HEK293 (cell line): ENCODE measurements around the gene ADGRF4.

ENCODE experiments used
- CTCF ChIA-PET: fragments of 350-600 bp; formaldehyde crosslinking; extraction: SDS; loops from one replicate; lab custom pipeline; 2021; ENCODE audit warnings: antibody characterized with exemption; lab: Yijun Ruan, JAX
- POLR2A ChIA-PET: fragments of 300-600 bp; formaldehyde crosslinking; extraction: SDS; loops from one replicate; lab custom pipeline; 2020; ENCODE audit warnings: antibody characterized with exemption, inconsistent platforms; lab: Yijun Ruan, JAX
- H3K27ac ChIP-seq: fragments of 200-500 bp; sonication (Bioruptor generic); 2 replicates; pipeline ENCODE4 v1.5.1; 2014; ENCODE audit warnings: low read depth, low read length, control low read depth, inconsistent platforms; ENCODE audit errors: extremely low read depth
- H3K36me3 ChIP-seq, 2 experiments: fragments of 200-500 bp in 1 of 2; sonication (Bioruptor generic) in 1 of 2; 1 replicate in 1 of 2; 2 replicates in 1 of 2; pipeline ENCODE4 v1.5.1; 2014 to 2017; ENCODE audit warnings: inconsistent platforms in 2 of 2, low read length in 2 of 2; ENCODE audit not compliant: control insufficient read depth in 2 of 2, insufficient read depth in 1 of 2
- H3K4me1 ChIP-seq: fragments of 200-500 bp; sonication (Bioruptor generic); 2 replicates; pipeline ENCODE4 v1.5.1; 2014; ENCODE audit warnings: mild to moderate bottlenecking, low read length, inconsistent platforms; ENCODE audit not compliant: control insufficient read depth, insufficient read depth
- H3K4me3 ChIP-seq: 2 replicates; pipeline ENCODE4 v1.5.1; 2011; ENCODE audit warnings: low read depth, mild to moderate bottlenecking, control low read depth, low read length, moderate library complexity
- H3K9me3 ChIP-seq: fragments of 200-500 bp; sonication (Bioruptor generic); 2 replicates; pipeline ENCODE4 v1.5.1; 2014; ENCODE audit warnings: low read depth, low read length, inconsistent platforms; ENCODE audit not compliant: control insufficient read depth, insufficient read depth
- BCL11A ChIP-seq: fragments of 450-650 bp; formaldehyde crosslinking; IDR thresholded peaks from 2 replicates; pipeline ENCODE4 v1.5.1; 2016; ENCODE audit warnings: low read depth, missing biosample characterization, missing genetic modification characterization
- FEZF1 ChIP-seq: fragments of 450-650 bp; formaldehyde crosslinking; IDR thresholded peaks from 2 replicates; pipeline ENCODE4 v1.5.1; 2016; ENCODE audit warnings: missing biosample characterization, missing genetic modification characterization
- HIC1 ChIP-seq: fragments of 450-650 bp; formaldehyde crosslinking; IDR thresholded peaks from 2 replicates; pipeline ENCODE4 v1.5.1; 2016; ENCODE audit warnings: missing biosample characterization, missing genetic modification characterization
- KLF7 ChIP-seq: fragments of 450-650 bp; formaldehyde crosslinking; IDR thresholded peaks from 2 replicates; pipeline ENCODE4 v1.5.1; 2016; ENCODE audit warnings: missing biosample characterization, missing genetic modification characterization, borderline replicate concordance
- ZEB2 ChIP-seq: fragments of 450-650 bp; formaldehyde crosslinking; IDR thresholded peaks from 2 replicates; pipeline ENCODE4 v1.5.1; 2016; ENCODE audit warnings: missing biosample characterization, missing genetic modification characterization
- ZNF140 ChIP-seq: fragments of 450-650 bp; formaldehyde crosslinking; IDR thresholded peaks from 2 replicates; pipeline ENCODE4 v1.5.1; 2016; ENCODE audit warnings: missing biosample characterization, missing genetic modification characterization
- ZNF174 ChIP-seq: fragments of 450-650 bp; formaldehyde crosslinking; IDR thresholded peaks from 2 replicates; pipeline ENCODE4 v1.5.0; 2017; ENCODE audit warnings: missing biosample characterization, mild to moderate bottlenecking, missing genetic modification characterization
- ZNF19 ChIP-seq: fragments of 450-650 bp; formaldehyde crosslinking; IDR thresholded peaks from 2 replicates; pipeline ENCODE4; 2016; ENCODE audit warnings: missing biosample characterization, missing genetic modification characterization, low read depth
- ZNF248 ChIP-seq: fragments of 450-650 bp; formaldehyde crosslinking; IDR thresholded peaks from 2 replicates; pipeline ENCODE4 v1.5.1; 2017; ENCODE audit warnings: missing biosample characterization, missing genetic modification characterization
- ZNF350 ChIP-seq: fragments of 450-650 bp; formaldehyde crosslinking; IDR thresholded peaks from 2 replicates; pipeline ENCODE4 v1.5.0; 2017; ENCODE audit warnings: missing biosample characterization, mild to moderate bottlenecking, missing genetic modification characterization
- ZNF366 ChIP-seq: fragments of 450-650 bp; formaldehyde crosslinking; conservative IDR thresholded peaks from 2 replicates; pipeline ENCODE4 v1.5.1; 2016; ENCODE audit warnings: missing biosample characterization, missing genetic modification characterization
- ZNF391 ChIP-seq: fragments of 450-650 bp; formaldehyde crosslinking; IDR thresholded peaks from 2 replicates; pipeline ENCODE4 v1.5.1; 2016; ENCODE audit warnings: low read depth, missing biosample characterization, missing genetic modification characterization, borderline replicate concordance
- ZNF394 ChIP-seq: fragments of 450-650 bp; formaldehyde crosslinking; IDR thresholded peaks from 2 replicates; pipeline ENCODE4 v1.5.1; 2016; ENCODE audit warnings: missing biosample characterization, missing genetic modification characterization, mild to moderate bottlenecking, moderate library complexity, borderline replicate concordance
- ZNF530 ChIP-seq: fragments of 450-650 bp; formaldehyde crosslinking; IDR thresholded peaks from 2 replicates; pipeline ENCODE4 v1.5.1; 2016; ENCODE audit warnings: low read depth, missing biosample characterization, missing genetic modification characterization
- ZNF596 ChIP-seq: fragments of 450-650 bp; IDR thresholded peaks from 2 replicates; pipeline ENCODE4 v1.5.0; 2018; ENCODE audit warnings: missing biosample characterization, mild to moderate bottlenecking, missing genetic modification characterization, moderate library complexity
- ZNF621 ChIP-seq: fragments of 450-650 bp; formaldehyde crosslinking; IDR thresholded peaks from 2 replicates; pipeline ENCODE4 v1.5.1; 2017; ENCODE audit warnings: missing biosample characterization, missing genetic modification characterization
- ZNF707 ChIP-seq: fragments of 450-650 bp; formaldehyde crosslinking; IDR thresholded peaks from 2 replicates; pipeline ENCODE4 v1.5.1; 2016; ENCODE audit warnings: missing biosample characterization, missing genetic modification characterization
- TF ChIP-seq, protein P1 (sequence below): fragments of 450-650 bp; formaldehyde crosslinking; IDR thresholded peaks from 2 replicates; pipeline ENCODE4 v1.5.1; 2017; ENCODE audit warnings: missing biosample characterization, missing genetic modification characterization
- TF ChIP-seq, protein P2 (sequence below): fragments of 450-650 bp; formaldehyde crosslinking; IDR thresholded peaks from 2 replicates; pipeline ENCODE4 v1.5.1; 2016; ENCODE audit warnings: missing biosample characterization, missing genetic modification characterization
- TF ChIP-seq, protein P3 (sequence below): fragments of 450-650 bp; formaldehyde crosslinking; IDR thresholded peaks from 2 replicates; pipeline ENCODE4; 2016; ENCODE audit warnings: missing biosample characterization, missing genetic modification characterization

The ADGRF4 gene

DNA sequence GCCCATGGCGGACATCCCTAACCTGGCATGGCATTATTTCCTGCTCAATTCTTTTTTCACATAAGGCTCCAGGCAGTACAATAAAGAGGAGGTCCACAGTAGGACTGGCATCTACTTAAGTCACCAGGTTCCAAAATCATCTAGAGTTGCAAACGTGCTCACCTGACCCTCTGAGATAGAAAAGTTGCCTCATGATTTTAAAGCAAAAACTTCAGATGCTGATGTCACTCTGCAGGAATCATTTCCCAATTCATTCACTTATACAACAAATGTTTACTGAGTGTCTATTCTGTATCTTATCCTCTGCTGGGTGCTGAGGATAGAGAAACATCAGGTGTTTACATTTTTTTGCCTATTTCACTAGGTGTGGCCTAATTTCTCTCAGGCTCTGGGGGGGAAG lies 2.2 kb downstream of the ADGRF4 start:
- ChIA-PET CTCF (interaction anchor here (0.8 kb wide), 1 partner anchor 34 kb away, joined by 4 read pairs; no protein-coding TSS in a partner anchor), POLR2A (no interaction called here)
- Histone ChIP-seq H3K36me3 (no peaks in the 10 kb centered on the region), H3K9me3 (no peaks in the 10 kb centered on the region), H3K4me3 (no peak overlapping the region), H3K27ac (no peak overlapping the region), H3K4me1 (peaks cover 24% of the 10 kb centered on the region)
- no peak for TF ChIP-seq ZNF248 (tag by site-specific recombination)
- TF ChIP-seq, protein P1, sequence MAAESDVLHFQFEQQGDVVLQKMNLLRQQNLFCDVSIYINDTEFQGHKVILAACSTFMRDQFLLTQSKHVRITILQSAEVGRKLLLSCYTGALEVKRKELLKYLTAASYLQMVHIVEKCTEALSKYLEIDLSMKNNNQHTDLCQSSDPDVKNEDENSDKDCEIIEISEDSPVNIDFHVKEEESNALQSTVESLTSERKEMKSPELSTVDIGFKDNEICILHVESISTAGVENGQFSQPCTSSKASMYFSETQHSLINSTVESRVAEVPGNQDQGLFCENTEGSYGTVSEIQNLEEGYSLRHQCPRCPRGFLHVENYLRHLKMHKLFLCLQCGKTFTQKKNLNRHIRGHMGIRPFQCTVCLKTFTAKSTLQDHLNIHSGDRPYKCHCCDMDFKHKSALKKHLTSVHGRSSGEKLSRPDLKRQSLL (tag by site-specific recombination): no peak
- no peak for TF ChIP-seq HIC1
- TF ChIP-seq KLF7 (tag by site-specific recombination): no peak
- no peak for TF ChIP-seq ZNF596 (tag by site-specific recombination)
- no peak for TF ChIP-seq ZNF366 (tag by site-specific recombination)
- TF ChIP-seq, protein P2, sequence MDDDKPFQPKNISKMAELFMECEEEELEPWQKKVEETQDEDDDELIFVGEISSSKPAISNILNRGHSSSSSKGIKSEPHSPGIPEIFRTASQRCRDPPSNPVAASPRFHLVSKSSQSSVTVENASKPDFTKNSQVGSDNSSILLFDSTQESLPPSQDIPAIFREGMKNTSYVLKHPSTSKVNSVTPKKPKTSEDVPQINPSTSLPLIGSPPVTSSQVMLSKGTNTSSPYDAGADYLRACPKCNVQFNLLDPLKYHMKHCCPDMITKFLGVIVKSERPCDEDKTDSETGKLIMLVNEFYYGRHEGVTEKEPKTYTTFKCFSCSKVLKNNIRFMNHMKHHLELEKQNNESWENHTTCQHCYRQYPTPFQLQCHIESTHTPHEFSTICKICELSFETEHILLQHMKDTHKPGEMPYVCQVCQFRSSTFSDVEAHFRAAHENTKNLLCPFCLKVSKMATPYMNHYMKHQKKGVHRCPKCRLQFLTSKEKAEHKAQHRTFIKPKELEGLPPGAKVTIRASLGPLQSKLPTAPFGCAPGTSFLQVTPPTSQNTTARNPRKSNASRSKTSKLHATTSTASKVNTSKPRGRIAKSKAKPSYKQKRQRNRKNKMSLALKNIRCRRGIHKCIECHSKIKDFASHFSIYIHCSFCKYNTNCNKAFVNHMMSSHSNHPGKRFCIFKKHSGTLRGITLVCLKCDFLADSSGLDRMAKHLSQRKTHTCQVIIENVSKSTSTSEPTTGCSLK (tag by site-specific recombination): no peak

- Histone ChIP-seq H3K36me3 (no peaks in the 10 kb centered on the region), H3K4me1 (peaks cover 24% of the 10 kb centered on the region), H3K9me3 (no peaks in the 10 kb centered on the region), H3K4me3 (no peak overlapping the region), H3K27ac (no peak overlapping the region)
- TF ChIP-seq ZNF621 (tag by site-specific recombination) (no peak), FEZF1 (tag by site-specific recombination) (peak; percentile 11; the same call in 1 of the 2 replicates), ZNF391 (tag by site-specific recombination) (no peak), ZNF707 (no peak)
- TF ChIP-seq, protein P3, sequence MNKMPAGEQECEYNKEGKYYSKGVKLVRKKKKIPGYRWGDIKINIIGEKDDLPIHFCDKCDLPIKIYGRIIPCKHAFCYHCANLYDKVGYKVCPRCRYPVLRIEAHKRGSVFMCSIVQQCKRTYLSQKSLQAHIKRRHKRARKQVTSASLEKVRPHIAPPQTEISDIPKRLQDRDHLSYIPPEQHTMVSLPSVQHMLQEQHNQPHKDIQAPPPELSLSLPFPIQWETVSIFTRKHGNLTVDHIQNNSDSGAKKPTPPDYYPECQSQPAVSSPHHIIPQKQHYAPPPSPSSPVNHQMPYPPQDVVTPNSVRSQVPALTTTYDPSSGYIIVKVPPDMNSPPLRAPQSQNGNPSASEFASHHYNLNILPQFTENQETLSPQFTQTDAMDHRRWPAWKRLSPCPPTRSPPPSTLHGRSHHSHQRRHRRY: no peak
- POLR2A ChIA-PET: no interaction called here
- CTCF ChIA-PET: interaction anchor here (0.5 to 0.8 kb wide), 3 partner anchors 25 to 71 kb away, joined by 3 to 4 read pairs (median 3); no protein-coding TSS in a partner anchor
These were observed 3.0 kb downstream of the ADGRF4 start for GRCh38 chr6:47701363-47701762.

- TF ChIP-seq BCL11A (tag by site-specific recombination) (no peak), ZNF350 (tag by site-specific recombination) (no peak), ZNF140 (tag by site-specific recombination) (no peak), ZNF530 (tag by site-specific recombination) (no peak), ZNF19 (tag by site-specific recombination) (no peak), ZEB2 (tag by site-specific recombination) (no peak), ZNF394 (tag by site-specific recombination) (no peak), ZNF248 (tag by site-specific recombination) (no peak), ZNF174 (no peak)
- no peaks in the 10 kb centered on the region for H3K9me3 ChIP-seq
- POLR2A ChIA-PET: no interaction called here
These were observed 10.8 kb downstream of the ADGRF4 start for GRCh38 chr6:47709160-47709559.

More at GRCh38 chr6:47709160-47709559, 10.8 kb downstream of the ADGRF4 start:
- Histone ChIP-seq H3K36me3 (no peaks in the 10 kb centered on the region), H3K4me1 (no peaks in the 10 kb centered on the region), H3K27ac (no peak overlapping the region), H3K4me3 (no peak overlapping the region)
- CTCF ChIA-PET: interaction anchor here (0.6 to 1.4 kb wide), 3 partner anchors 9 to 71 kb away, joined by 3 to 4 read pairs (median 3); no protein-coding TSS in a partner anchor
